Ascending aorta (tissue), 2 donors: Measurements from ENCODE around the gene ZNF169. TPM values are rescaled to one million over a fixed set of nuclear protein-coding genes. Genes with fewer than 3 reads are reported as not detected.
"Not testable (repeated sequence)": the region's sequence is repeated elsewhere in the genome, so short reads cannot be mapped to it uniquely, and the experiment has no call there.

ENCODE experiments used
- DNase-seq, 2 donors: peaks; one replicate each; pipeline ENCODE4 v3.0.0-alpha.2; 2019; ENCODE audit warnings: low spot score in 2 of 2
- H3K27ac ChIP-seq, 2 donors: fragments of 200-600 bp; sonication (generic); one replicate each; pipeline ENCODE4 v1.5.1; 2016 to 2017; ENCODE audit warnings: mild to moderate bottlenecking in 1 of 2
- H3K27me3 ChIP-seq: fragments of 200-600 bp; sonication (generic); one replicate; pipeline ENCODE4 v1.5.1; 2017
- H3K36me3 ChIP-seq, 2 donors: fragments of 200-600 bp; sonication (generic); one replicate each; pipeline ENCODE4 v1.5.1; 2016
- H3K4me1 ChIP-seq, 2 donors: fragments of 200-600 bp; sonication (generic); one replicate each; pipeline ENCODE4 v1.5.1; 2016 to 2017; ENCODE audit warnings: mild to moderate bottlenecking in 1 of 2
- H3K4me3 ChIP-seq, 2 donors: fragments of 200-600 bp; sonication (generic); one replicate each; pipeline ENCODE4 v1.5.1; 2016 to 2017; ENCODE audit warnings: mild to moderate bottlenecking in 1 of 2
- H3K9me3 ChIP-seq, 2 donors: fragments of 200-600 bp; sonication (generic); one replicate each; pipeline ENCODE4 v1.5.1; 2016
- intact Hi-C: fragments of 100-400 bp; cut with DNase I; formaldehyde crosslinking; loops from one replicate; pipeline ENCODE4 v1.15.1; 2023
- total RNA-seq: library from RNA; depleted of rRNA; stranded (reverse); fragments of >200 nt; gene quantifications from one replicate; pipeline ENCODE4 v1.1.0, GENCODE V29; 2016

Gene ZNF169
- total RNA-seq, 1 donor from 2014 or later: 19.1 TPM

DNA sequence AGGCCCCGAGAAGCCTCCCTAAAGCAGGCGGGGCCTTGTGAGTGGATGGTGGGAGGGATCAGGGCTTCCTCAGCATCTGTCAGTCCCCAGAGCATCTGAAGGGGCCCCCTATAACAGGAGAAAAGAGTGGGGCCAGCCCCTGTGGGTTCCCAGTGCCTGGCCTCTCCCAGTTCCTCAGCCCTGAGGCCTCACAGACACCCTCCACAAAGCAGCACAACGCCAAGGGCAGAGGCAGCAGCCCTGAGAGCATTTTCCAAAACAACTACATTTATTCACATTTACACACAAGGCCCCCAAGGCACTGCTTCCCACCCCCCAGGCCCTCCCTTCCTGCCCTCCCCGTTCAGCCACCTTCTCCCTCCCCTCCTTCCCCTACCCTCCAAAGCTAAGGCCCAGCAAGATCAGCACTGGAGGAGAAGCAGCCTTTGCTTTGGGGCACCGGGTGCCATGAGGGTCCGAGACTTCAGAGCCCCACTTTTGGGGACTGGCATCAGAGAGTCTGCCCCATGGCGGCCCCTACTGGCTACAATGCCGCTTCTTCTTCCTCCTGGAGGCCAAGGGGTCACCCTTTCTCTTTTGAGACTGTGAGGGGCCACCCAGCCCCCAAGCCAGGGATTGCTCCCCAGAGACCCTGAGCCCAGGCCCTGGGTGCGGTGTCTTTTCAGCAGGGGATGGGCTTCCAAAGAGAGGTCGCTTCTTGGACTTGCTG lies 59.0 kb downstream of the ZNF169 start:
- H3K9me3 ChIP-seq, H3K4me1 ChIP-seq, DNase-seq, H3K36me3 ChIP-seq, H3K27ac ChIP-seq, intact Hi-C loops, H3K4me3 ChIP-seq, H3K27me3 ChIP-seq: not testable (repeated sequence)

DNA sequence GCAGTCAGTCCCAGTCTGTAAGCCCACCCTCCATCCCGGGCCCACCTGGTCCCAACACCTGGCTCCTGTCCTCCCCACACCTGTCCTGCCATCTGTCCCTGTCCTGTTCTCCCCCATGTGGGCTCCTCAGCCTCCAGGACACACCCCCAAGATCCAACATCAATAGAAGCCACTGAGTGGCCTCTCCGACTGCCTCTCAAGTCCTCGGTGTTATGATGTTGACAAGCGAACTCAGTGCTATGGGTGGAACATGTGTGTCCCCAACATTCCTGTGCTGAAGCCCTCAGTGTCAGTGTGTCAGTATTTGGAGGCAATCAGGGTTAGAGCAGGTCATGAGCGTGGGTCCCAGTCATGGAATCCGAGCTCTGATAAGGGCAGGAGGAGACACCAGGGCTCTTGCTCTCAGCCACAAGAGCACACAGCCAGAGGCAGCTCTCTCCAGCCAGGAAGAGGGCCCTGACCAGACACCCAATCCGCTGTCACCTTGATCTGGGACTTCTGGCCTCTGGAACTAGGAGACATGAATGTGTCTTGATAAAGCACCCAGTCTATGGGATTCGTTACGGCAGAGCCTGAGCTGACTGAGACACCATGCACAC lies 63.3 kb downstream of the ZNF169 start:
- H3K9me3 ChIP-seq, H3K27me3 ChIP-seq, H3K4me1 ChIP-seq, DNase-seq, H3K4me3 ChIP-seq, intact Hi-C loops, H3K36me3 ChIP-seq, H3K27ac ChIP-seq: not testable (repeated sequence)

DNA sequence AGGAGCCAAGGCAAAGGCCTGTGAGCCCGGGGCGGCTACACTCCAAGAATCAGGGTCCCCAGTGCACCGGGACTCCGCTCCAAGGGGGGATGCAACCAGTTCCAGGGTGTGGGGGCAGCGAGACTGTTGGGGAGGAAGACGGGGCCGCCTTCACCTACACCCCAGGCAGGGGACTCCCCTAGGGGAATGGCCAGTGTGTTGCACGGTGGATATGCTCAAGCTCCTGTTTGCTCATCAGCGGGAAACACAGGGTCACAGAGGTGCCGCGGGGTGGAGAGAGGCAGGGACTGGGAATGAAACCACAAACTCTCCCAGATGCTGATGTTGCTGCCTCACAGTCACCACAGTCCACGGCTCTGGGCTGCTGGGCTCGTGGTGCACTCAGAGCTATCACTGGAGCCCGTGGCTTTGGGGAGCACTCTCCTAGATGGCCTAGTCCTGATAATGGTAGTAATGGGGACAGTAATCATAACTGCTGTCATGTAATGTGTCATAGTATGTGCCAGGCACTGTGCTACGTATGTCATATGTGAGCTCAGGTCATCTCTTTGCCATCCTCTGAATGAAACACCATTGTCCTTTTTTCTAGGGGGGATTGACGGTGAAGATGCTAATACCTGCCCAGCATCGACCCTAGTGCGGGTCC lies 64.2 kb downstream of the ZNF169 start:
- H3K9me3 ChIP-seq, H3K27me3 ChIP-seq, intact Hi-C loops, H3K4me3 ChIP-seq, H3K27ac ChIP-seq, DNase-seq, H3K4me1 ChIP-seq, H3K36me3 ChIP-seq: not testable (repeated sequence)

DNA sequence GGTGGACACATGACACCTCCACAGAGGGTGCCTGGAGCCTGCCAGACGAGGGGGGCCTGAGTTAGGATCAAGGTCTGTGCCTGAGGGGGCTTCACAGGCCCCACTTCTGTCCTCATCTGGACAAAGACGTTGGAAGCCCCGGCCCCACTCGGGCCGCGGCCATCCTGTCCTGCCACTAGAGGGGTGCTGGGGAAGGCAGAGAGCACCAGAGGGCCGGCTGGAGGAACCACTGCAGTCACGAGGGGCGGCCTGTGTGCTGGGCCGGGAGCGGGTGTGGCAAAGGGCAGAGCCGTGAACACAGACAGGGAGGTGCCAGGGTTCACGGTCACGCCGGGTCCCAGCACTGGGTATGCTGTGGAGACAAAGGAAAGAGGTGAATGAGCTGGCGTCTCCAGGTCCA lies 66.5 kb downstream of the ZNF169 start:
- DNase-seq, H3K4me1 ChIP-seq, H3K4me3 ChIP-seq, H3K36me3 ChIP-seq, H3K9me3 ChIP-seq, H3K27ac ChIP-seq, H3K27me3 ChIP-seq, intact Hi-C loops: not testable (repeated sequence)

GRCh38 chr9:94328544-94328943 lies 69.4 kb downstream of the ZNF169 start, which contains the start of gene NUTM2F:
NUTM2F (minus strand) TSS chr9:94328644; CDS start chr9:94328623, 21 bp downstream.
- H3K4me1 ChIP-seq, intact Hi-C loops, H3K9me3 ChIP-seq, DNase-seq, H3K27ac ChIP-seq, H3K27me3 ChIP-seq, H3K4me3 ChIP-seq, H3K36me3 ChIP-seq: not testable (repeated sequence)

GRCh38 chr9:94336445-94336844 lies 77.3 kb downstream of the ZNF169 start:
- intact Hi-C loops, H3K27ac ChIP-seq, H3K4me1 ChIP-seq, DNase-seq, H3K36me3 ChIP-seq, H3K9me3 ChIP-seq, H3K27me3 ChIP-seq, H3K4me3 ChIP-seq: not testable (repeated sequence)

DNA sequence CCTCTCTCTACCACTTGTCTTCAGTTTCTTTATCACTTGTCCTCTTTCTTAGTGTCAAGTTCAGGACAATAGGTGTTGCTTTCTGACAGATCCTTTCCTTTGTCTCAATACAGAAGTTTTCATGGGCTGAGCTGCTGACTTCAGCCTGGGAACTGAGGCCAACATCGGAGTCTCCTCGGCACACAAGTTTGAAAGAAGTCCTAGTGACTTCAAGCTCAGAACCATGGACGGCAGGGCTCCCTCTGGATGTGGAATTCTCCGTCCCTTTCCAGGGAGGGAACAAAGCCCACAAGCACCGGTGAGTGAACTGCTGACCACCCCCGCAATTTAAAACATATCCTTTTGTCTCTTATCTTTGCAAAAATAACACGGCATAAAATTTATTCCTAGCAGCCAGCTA lies 79.6 kb downstream of the ZNF169 start:
- H3K36me3 ChIP-seq, DNase-seq, H3K4me3 ChIP-seq, H3K27me3 ChIP-seq, H3K4me1 ChIP-seq, H3K9me3 ChIP-seq, intact Hi-C loops, H3K27ac ChIP-seq: not testable (repeated sequence)

DNA sequence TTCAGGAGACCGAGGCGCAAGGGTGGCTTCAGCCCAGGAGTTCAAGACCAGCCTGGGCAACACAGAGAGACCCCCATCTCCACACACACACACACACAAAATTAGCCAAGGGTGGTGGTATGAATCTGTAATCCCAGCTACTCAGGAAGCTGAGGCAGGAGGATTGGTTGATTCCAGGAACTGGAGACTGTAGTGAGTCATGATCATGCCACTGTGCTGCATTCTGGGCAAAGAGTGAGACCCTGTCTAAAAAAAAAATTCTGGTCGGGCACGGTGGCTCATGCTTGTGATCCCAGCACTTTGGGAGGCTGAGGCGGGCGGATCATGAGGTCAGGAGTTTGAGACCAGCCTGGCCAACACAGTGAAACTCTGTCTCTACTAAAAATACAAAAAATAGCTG lies 80.6 kb downstream of the ZNF169 start:
- H3K27me3 ChIP-seq, H3K4me1 ChIP-seq, H3K36me3 ChIP-seq, intact Hi-C loops, H3K27ac ChIP-seq, H3K9me3 ChIP-seq, H3K4me3 ChIP-seq, DNase-seq: not testable (repeated sequence)

DNA sequence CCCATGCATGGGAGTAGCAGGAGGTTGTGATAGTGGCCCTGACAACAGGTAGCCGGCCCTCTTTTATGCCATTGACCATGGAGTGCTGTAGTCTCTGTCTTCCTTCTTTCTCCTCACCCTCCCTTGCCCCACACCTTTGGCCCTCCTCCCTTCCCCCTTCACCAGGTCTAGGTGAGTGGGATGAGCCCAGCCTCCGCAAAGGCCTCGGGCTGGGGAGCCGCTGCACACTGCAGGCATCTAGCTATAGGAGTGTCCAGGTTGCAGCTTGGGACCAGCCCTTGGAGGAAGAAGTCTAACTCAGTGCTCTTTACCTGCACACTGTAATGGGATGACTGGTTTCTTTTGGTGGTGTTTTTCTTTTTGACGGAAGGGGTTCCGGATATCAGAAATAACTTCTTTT lies 81.7 kb downstream of the ZNF169 start:
- H3K36me3 ChIP-seq, H3K4me1 ChIP-seq, H3K4me3 ChIP-seq, H3K27me3 ChIP-seq, H3K9me3 ChIP-seq, H3K27ac ChIP-seq, DNase-seq, intact Hi-C loops: not testable (repeated sequence)

- H3K27ac ChIP-seq, H3K36me3 ChIP-seq, H3K27me3 ChIP-seq, H3K4me1 ChIP-seq, DNase-seq, H3K4me3 ChIP-seq, H3K9me3 ChIP-seq, intact Hi-C loops: not testable (repeated sequence)
Measured at GRCh38 chr9:94341703-94342102, 82.6 kb downstream of the ZNF169 start.

GRCh38 chr9:94347451-94347850 lies 88.4 kb downstream of the ZNF169 start:
- H3K4me1 ChIP-seq, DNase-seq, H3K27ac ChIP-seq, H3K36me3 ChIP-seq, H3K27me3 ChIP-seq, intact Hi-C loops, H3K9me3 ChIP-seq, H3K4me3 ChIP-seq: not testable (repeated sequence)

DNA sequence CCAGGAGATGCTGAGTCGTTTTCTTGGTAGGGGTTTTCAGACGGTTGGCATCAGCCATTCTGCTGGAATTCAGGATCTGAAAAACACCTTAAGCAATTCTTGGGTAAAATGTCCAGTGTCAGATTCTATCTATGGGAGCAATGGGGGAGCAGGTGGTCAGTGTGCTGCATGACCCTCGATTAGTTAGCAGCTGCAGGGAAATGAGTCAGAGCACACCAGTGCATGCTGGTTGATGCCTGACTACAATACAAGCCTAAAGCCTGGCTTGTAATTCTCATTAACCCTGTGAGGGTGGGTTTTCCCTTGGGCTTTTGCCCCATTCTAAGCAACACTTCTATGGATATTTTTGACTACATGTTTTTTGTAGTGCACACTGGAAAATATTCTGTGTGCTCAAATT lies 89.7 kb downstream of the ZNF169 start:
- H3K27ac ChIP-seq, H3K4me1 ChIP-seq, H3K27me3 ChIP-seq, H3K9me3 ChIP-seq, DNase-seq, H3K4me3 ChIP-seq, H3K36me3 ChIP-seq, intact Hi-C loops: not testable (repeated sequence)
